Ascending aorta (tissue), 2 donors: ENCODE data around the gene LRBA. TPM values are rescaled to one million over a fixed set of nuclear protein-coding genes. Genes with fewer than 3 reads are reported as not detected.

ENCODE experiments used
- DNase-seq, 2 donors: peaks; one replicate each; pipeline ENCODE4 v3.0.0-alpha.2; 2019; ENCODE audit warnings: low spot score in 2 of 2
- H3K27ac ChIP-seq, 2 donors: fragments of 200-600 bp; sonication (generic); one replicate each; pipeline ENCODE4 v1.5.1; 2016 to 2017; ENCODE audit warnings: mild to moderate bottlenecking in 1 of 2
- H3K27me3 ChIP-seq: fragments of 200-600 bp; sonication (generic); one replicate; pipeline ENCODE4 v1.5.1; 2017
- H3K36me3 ChIP-seq, 2 donors: fragments of 200-600 bp; sonication (generic); one replicate each; pipeline ENCODE4 v1.5.1; 2016
- H3K4me1 ChIP-seq, 2 donors: fragments of 200-600 bp; sonication (generic); one replicate each; pipeline ENCODE4 v1.5.1; 2016 to 2017; ENCODE audit warnings: mild to moderate bottlenecking in 1 of 2
- H3K4me3 ChIP-seq, 2 donors: fragments of 200-600 bp; sonication (generic); one replicate each; pipeline ENCODE4 v1.5.1; 2016 to 2017; ENCODE audit warnings: mild to moderate bottlenecking in 1 of 2
- H3K9me3 ChIP-seq, 2 donors: fragments of 200-600 bp; sonication (generic); one replicate each; pipeline ENCODE4 v1.5.1; 2016
- CTCF ChIP-seq, 3 experiments: fragments of 200-600 bp in 2 of 3; fragments of 450-650 bp in 1 of 3; sonication (generic) in 2 of 3; IDR thresholded peaks; one replicate each; pipeline ENCODE4 v1.5.1; 2016 to 2019; ENCODE audit warnings: antibody characterized with exemption in 3 of 3, mild to moderate bottlenecking in 1 of 3, moderate library complexity in 1 of 3
- intact Hi-C: fragments of 100-400 bp; cut with DNase I; formaldehyde crosslinking; loops from one replicate; pipeline ENCODE4 v1.15.1; 2023
- total RNA-seq: library from RNA; depleted of rRNA; stranded (reverse); fragments of >200 nt; gene quantifications from one replicate; pipeline ENCODE4 v1.1.0, GENCODE V29; 2016

LRBA gene
- total RNA-seq, 1 donor from 2014 or later, result 15.2 TPM

- no peaks in the 10 kb centered on the region for H3K36me3 ChIP-seq
- H3K4me3 ChIP-seq, result no peak overlapping the region
- DNase-seq, result no peak
- H3K27me3 ChIP-seq, result no peaks in the 10 kb centered on the region
- intact Hi-C loops, result no loop called here
- no peak for TF ChIP-seq CTCF (IDR thresholded peaks at IDR 0.05)
- H3K4me1 ChIP-seq, result no peaks in the 10 kb centered on the region
- H3K9me3 ChIP-seq, result peaks cover 0 to 7% of the 10 kb centered on the region in 2 donors
- H3K27ac ChIP-seq, result no peak overlapping the region
These were observed 513.1 kb downstream of the LRBA start for GRCh38 chr4:150501983-150502382.

- Histone ChIP-seq H3K4me3 (no peak overlapping the region), H3K4me1 (no peaks in the 10 kb centered on the region), H3K36me3 (no peaks in the 10 kb centered on the region), H3K27ac (peak overlapping the region in 1 of 2 donors; percentile 23), H3K9me3 (peaks cover 0 to 7% of the 10 kb centered on the region in 2 donors), H3K27me3 (no peaks in the 10 kb centered on the region)
- DNase-seq, result no peak
- intact Hi-C loops, result no loop called here
- no peak for TF ChIP-seq CTCF (IDR thresholded peaks at IDR 0.05)
These were observed 513.9 kb downstream of the LRBA start for GRCh38 chr4:150501009-150501727.

- intact Hi-C loops, result no loop called here
- no peak overlapping the region for H3K27ac ChIP-seq
- no peaks in the 10 kb centered on the region for H3K27me3 ChIP-seq
- no peak for TF ChIP-seq CTCF (IDR thresholded peaks at IDR 0.05)
- DNase-seq, result no peak
- no peaks in the 10 kb centered on the region for H3K4me1 ChIP-seq
- H3K36me3 ChIP-seq, result no peaks in the 10 kb centered on the region
- H3K9me3 ChIP-seq, result no peaks in the 10 kb centered on the region
- no peak overlapping the region for H3K4me3 ChIP-seq
These were observed 517.5 kb downstream of the LRBA start for GRCh38 chr4:150497612-150498011.

GRCh38 chr4:150495550-150495949 is 519.5 kb downstream of the LRBA start:
- no peaks in the 10 kb centered on the region for H3K4me1 ChIP-seq
- intact Hi-C loops, result no loop called here
- H3K4me3 ChIP-seq, result no peak overlapping the region
- no peak for TF ChIP-seq CTCF (IDR thresholded peaks at IDR 0.05)
- H3K36me3 ChIP-seq, result no peaks in the 10 kb centered on the region
- H3K27me3 ChIP-seq, result no peaks in the 10 kb centered on the region
- H3K27ac ChIP-seq, result peak overlapping the region; percentile 48 to 51
- DNase-seq, result no peak
- no peaks in the 10 kb centered on the region for H3K9me3 ChIP-seq

- Histone ChIP-seq H3K27ac (no peak overlapping the region), H3K27me3 (no peaks in the 10 kb centered on the region), H3K9me3 (no peaks in the 10 kb centered on the region), H3K4me1 (no peaks in the 10 kb centered on the region), H3K36me3 (no peaks in the 10 kb centered on the region), H3K4me3 (no peak overlapping the region)
- intact Hi-C loops, result no loop called here
- TF ChIP-seq CTCF (IDR thresholded peaks at IDR 0.05), result no peak
- no peak for DNase-seq
These were observed 521.2 kb downstream of the LRBA start for GRCh38 chr4:150493851-150494250.
